ENCODE data around the gene KRTAP1-5.
"Not testable (repeated sequence)": the region's sequence is repeated elsewhere in the genome, so short reads cannot be mapped to it uniquely, and the experiment has no call there.

Gene KRTAP1-5

GRCh38 chr17:41046735-41047465 lies 19.9 kb upstream of the KRTAP1-5 start, which contains the start of gene KRTAP2-1:
TSS of gene KRTAP2-1 (minus strand) at chr17:41047316. CDS start at chr17:41047267, 49 bp downstream.
- not testable (repeated sequence) for DNase-seq

GRCh38 chr17:41042953-41043352 lies 15.9 kb upstream of the KRTAP1-5 start:
- no peak for DNase-seq

GRCh38 chr17:41040783-41041571 lies 14.0 kb upstream of the KRTAP1-5 start, which contains the start of gene KRTAP1-1:
TSS of gene KRTAP1-1 (minus strand) at chr17:41041450. CDS start at chr17:41041397, 53 bp downstream.
- DNase-seq = not testable (repeated sequence)

- DNase-seq = no peak
Measured at GRCh38 chr17:41037853-41038350, 10.9 kb upstream of the KRTAP1-5 start.

GRCh38 chr17:41034346-41034935 lies 7.4 kb upstream of the KRTAP1-5 start, which contains the start of gene KRTAP1-3:
TSS of gene KRTAP1-3 (minus strand) at chr17:41034874. CDS start at chr17:41034821, 53 bp downstream.
- peak; percentile 6 to 20 for DNase-seq

- DNase-seq = no peak
Measured at GRCh38 chr17:41029633-41030245, 2.7 kb upstream of the KRTAP1-5 start, which contains the start of gene KRTAP1-4. TSS of gene KRTAP1-4 (minus strand) at chr17:41030195. CDS start at chr17:41030078, 117 bp downstream.

GRCh38 chr17:41024697-41025096 lies 2.3 kb downstream of the KRTAP1-5 start:
- DNase-seq = no peak

- DNase-seq = no peak
Measured at GRCh38 chr17:41020336-41020735, 6.7 kb downstream of the KRTAP1-5 start.

- DNase-seq = no peak
Measured at GRCh38 chr17:41019415-41019814, 7.6 kb downstream of the KRTAP1-5 start.

- no peak for DNase-seq
Measured at GRCh38 chr17:41018541-41018940, 8.5 kb downstream of the KRTAP1-5 start.

GRCh38 chr17:41016578-41017215 lies 10.3 kb downstream of the KRTAP1-5 start:
- DNase-seq = no peak

GRCh38 chr17:41015454-41015853 lies 11.6 kb downstream of the KRTAP1-5 start:
- DNase-seq = no peak

GRCh38 chr17:41013606-41014005 lies 13.4 kb downstream of the KRTAP1-5 start:
- no peak for DNase-seq

GRCh38 chr17:41013181-41013580 lies 13.8 kb downstream of the KRTAP1-5 start:
- no peak for DNase-seq

- DNase-seq = no peak
Measured at GRCh38 chr17:41012326-41013120, 14.5 kb downstream of the KRTAP1-5 start.

- no peak for DNase-seq
Measured at GRCh38 chr17:41010441-41010840, 16.6 kb downstream of the KRTAP1-5 start.

- no peak for DNase-seq
Measured at GRCh38 chr17:41009936-41010335, 17.1 kb downstream of the KRTAP1-5 start.

GRCh38 chr17:41009301-41009760 lies 17.7 kb downstream of the KRTAP1-5 start:
- no peak for DNase-seq

- DNase-seq = no peak
Measured at GRCh38 chr17:41008811-41009210, 18.2 kb downstream of the KRTAP1-5 start, which contains the start of gene KRTAP3-1. TSS of gene KRTAP3-1 (minus strand) at chr17:41009128. CDS start at chr17:41009074, 54 bp downstream.

- DNase-seq = no peak
Measured at GRCh38 chr17:41004397-41004796, 22.6 kb downstream of the KRTAP1-5 start.

GRCh38 chr17:41003926-41004325 lies 23.1 kb downstream of the KRTAP1-5 start:
- DNase-seq = no peak

All from NCI-H1930 (cell line).